CD14-positive monocyte (primary cell): ENCODE data around the gene PI4K2A. TPM values are rescaled to one million over a fixed set of nuclear protein-coding genes. Genes with fewer than 3 reads are reported as not detected.

Source experiments
- DNase-seq, 3 donors: peaks; one replicate each; pipeline ENCODE4 v3.0.0-alpha.2; 2011 to 2022
- H2AFZ ChIP-seq: 2 replicates; pipeline ENCODE4 v1.6.0; 2012; ENCODE audit warnings: mild to moderate bottlenecking, low read depth, low read length, inconsistent platforms; ENCODE audit not compliant: insufficient read depth, poor library complexity, severe bottlenecking
- H3K27ac ChIP-seq, 2 donors: 1 replicate in 1 of 2; 2 replicates in 1 of 2; pipeline ENCODE4 v1.5.1; 2012 to 2013; ENCODE audit warnings: low read length in 2 of 2, control low read depth in 1 of 2, inconsistent platforms in 1 of 2, low read depth in 1 of 2, mild to moderate bottlenecking in 1 of 2
- H3K27me3 ChIP-seq, 2 donors: one replicate each; pipeline versions ENCODE4 v1.6.0 to v1.6.1; 2011 to 2013; ENCODE audit warnings: low read length in 2 of 2; ENCODE audit not compliant: control insufficient read depth in 2 of 2, insufficient read depth in 2 of 2
- H3K36me3 ChIP-seq, 2 donors: replicated peaks in 1 of 2; 1 replicate in 1 of 2; 2 replicates in 1 of 2; pipeline versions ENCODE4 v1.5.1 to v1.6.1; 2012 to 2013; ENCODE audit warnings: low read length in 2 of 2, control low read depth in 1 of 2, inconsistent platforms in 1 of 2, mild to moderate bottlenecking in 1 of 2; ENCODE audit not compliant: insufficient read depth in 2 of 2, control insufficient read depth in 1 of 2
- H3K4me1 ChIP-seq, 2 donors: 1 replicate in 1 of 2; 2 replicates in 1 of 2; pipeline versions ENCODE4 v1.5.1 to v1.6.1; 2012 to 2013; ENCODE audit warnings: low read length in 2 of 2, control low read depth in 1 of 2, inconsistent platforms in 1 of 2, mild to moderate bottlenecking in 1 of 2, moderate library complexity in 1 of 2; ENCODE audit not compliant: insufficient read depth in 2 of 2, control insufficient read depth in 1 of 2
- H3K4me2 ChIP-seq: replicated peaks from 2 replicates; pipeline ENCODE3; 2012; ENCODE audit warnings: low read length, moderate library complexity, mild to moderate bottlenecking; ENCODE audit not compliant: poor library complexity, severe bottlenecking; ENCODE audit errors: extremely low read depth
- H3K4me3 ChIP-seq, 3 experiments: fragments of 200-600 bp in 1 of 3; sonication (generic) in 1 of 3; replicated peaks in 1 of 3; 1 replicate in 2 of 3; 2 replicates in 1 of 3; pipeline ENCODE4 v1.5.1; 2011 to 2013; ENCODE audit warnings: low read length in 3 of 3, mild to moderate bottlenecking in 3 of 3, control low read depth in 2 of 3, low read depth in 2 of 3, inconsistent platforms in 1 of 3, moderate library complexity in 1 of 3
- H3K79me2 ChIP-seq: 2 replicates; pipeline ENCODE4 v1.6.0; 2012; ENCODE audit warnings: mild to moderate bottlenecking, control low read depth, inconsistent platforms, low read length, moderate library complexity; ENCODE audit not compliant: insufficient read depth
- H3K9ac ChIP-seq: 2 replicates; pipeline ENCODE4 v1.6.0; 2017; ENCODE audit warnings: low read length, mild to moderate bottlenecking; ENCODE audit not compliant: insufficient read depth, poor library complexity, severe bottlenecking
- H3K9me3 ChIP-seq, 2 donors: replicated peaks in 1 of 2; 1 replicate in 1 of 2; 2 replicates in 1 of 2; pipeline versions ENCODE4 v1.5.1 to v1.6.1; 2012 to 2013; ENCODE audit warnings: low read length in 2 of 2, control low read depth in 1 of 2; ENCODE audit not compliant: control insufficient read depth in 1 of 2, insufficient read depth in 1 of 2
- H4K20me1 ChIP-seq: 2 replicates; pipeline ENCODE4 v1.6.0; 2012; ENCODE audit warnings: mild to moderate bottlenecking, low read length, control low read depth, moderate library complexity; ENCODE audit not compliant: insufficient read depth
- H3K27ac Mint-ChIP-seq, 7 donors: one replicate each; pipeline ENCODE4 v1.8.0; 2020; ENCODE audit warnings: mild to moderate bottlenecking in 7 of 7, mixed read lengths in 7 of 7, moderate library complexity in 6 of 7, inconsistent platforms in 2 of 7
- H3K27me3 Mint-ChIP-seq, 3 donors: one replicate each; pipeline ENCODE4 v1.8.0; 2021 to 2022; ENCODE audit warnings: low read depth in 3 of 3, mild to moderate bottlenecking in 3 of 3, mixed read lengths in 3 of 3, moderate library complexity in 3 of 3, inconsistent platforms in 1 of 3
- H3K36me3 Mint-ChIP-seq, 2 donors: one replicate each; pipeline ENCODE4 v1.8.0; 2020; ENCODE audit warnings: mixed read lengths in 2 of 2, inconsistent platforms in 1 of 2, mild to moderate bottlenecking in 1 of 2
- H3K4me1 Mint-ChIP-seq: one replicate; pipeline ENCODE4 v1.8.0; 2020; ENCODE audit warnings: mild to moderate bottlenecking, mixed read lengths
- H3K4me3 Mint-ChIP-seq, 2 donors: one replicate each; pipeline ENCODE4 v1.8.0; 2020; ENCODE audit warnings: mild to moderate bottlenecking in 2 of 2, mixed read lengths in 2 of 2, moderate library complexity in 1 of 2
- H3K9me3 Mint-ChIP-seq, 7 donors: one replicate each; pipeline ENCODE4 v1.8.0; 2020 to 2022; ENCODE audit warnings: mixed read lengths in 7 of 7, mild to moderate bottlenecking in 6 of 7, moderate library complexity in 6 of 7, inconsistent platforms in 2 of 7
- CTCF ChIP-seq: fragments of 200-600 bp; IDR thresholded peaks from one replicate; pipeline ENCODE4 v1.8.0; 2022; ENCODE audit warnings: antibody characterized with exemption, mild to moderate bottlenecking
- WGBS: methylation state at CpG from one replicate; pipeline ENCODE4 v1.1.5; 2013; ENCODE audit warnings: missing lambda C conversion rate; ENCODE audit not compliant: insufficient coverage; 5-methylcytosine and 5-hydroxymethylcytosine counted together
- intact Hi-C, 2 donors: fragments of 100-400 bp; cut with micrococcal nuclease; formaldehyde crosslinking; loops; one replicate each; pipeline versions ENCODE4 v1.15.0 to v1.15.1; 2023
- polyA plus RNA-seq, 3 donors: library from polyadenylated mRNA; depleted of rRNA in 1 of 3; unstranded in 2 of 3; stranded (reverse) in 1 of 3; fragments of 300-500 nt in 2 of 3; fragments of >200 nt in 1 of 3; fragmentation: Illumina TruSeq in 2 of 3; gene quantifications; 1 replicate in 2 of 3; 2 replicates in 1 of 3; pipeline ENCODE4 v1.2.3, GENCODE V29; 2012 to 2021

PI4K2A gene
- polyA plus RNA-seq, 3 donors, result 5.8 to 16.4 (median 6.7) TPM

- H3K4me1 Mint-ChIP-seq, result no peaks in the 10 kb centered on the region
- intact Hi-C loops, result no loop called here
- no peak overlapping the region for H3K4me2 ChIP-seq
- H3K9me3 ChIP-seq, result no peaks in the 10 kb centered on the region
- 90% methylated on average over 17 of the region's 21 CpGs for WGBS
- peaks cover 0 to 1% (median 0%) of the 10 kb centered on the region in 7 donors for H3K9me3 Mint-ChIP-seq
- no peak overlapping the region for H3K4me3 ChIP-seq
- no peaks in the 10 kb centered on the region for H3K36me3 ChIP-seq
- H4K20me1 ChIP-seq, result no peaks in the 10 kb centered on the region
- TF ChIP-seq CTCF, result no peak
- H3K9ac ChIP-seq, result no peak overlapping the region
- no peak overlapping the region for H3K27ac Mint-ChIP-seq
- H3K36me3 Mint-ChIP-seq, result no peaks in the 10 kb centered on the region
- no peaks in the 10 kb centered on the region for H3K79me2 ChIP-seq
- no peak for DNase-seq
- no peak overlapping the region for H3K27ac ChIP-seq
- peaks cover 1 to 4% (median 2%) of the 10 kb centered on the region in 3 donors for H3K27me3 Mint-ChIP-seq
- H3K27me3 ChIP-seq, result no peaks in the 10 kb centered on the region
- H2AFZ ChIP-seq, result no peak overlapping the region
- H3K4me1 ChIP-seq, result no peaks in the 10 kb centered on the region
- H3K4me3 Mint-ChIP-seq, result no peak overlapping the region
These were observed 38.9 kb upstream of the PI4K2A start for GRCh38 chr10:97601268-97602215.

DNA sequence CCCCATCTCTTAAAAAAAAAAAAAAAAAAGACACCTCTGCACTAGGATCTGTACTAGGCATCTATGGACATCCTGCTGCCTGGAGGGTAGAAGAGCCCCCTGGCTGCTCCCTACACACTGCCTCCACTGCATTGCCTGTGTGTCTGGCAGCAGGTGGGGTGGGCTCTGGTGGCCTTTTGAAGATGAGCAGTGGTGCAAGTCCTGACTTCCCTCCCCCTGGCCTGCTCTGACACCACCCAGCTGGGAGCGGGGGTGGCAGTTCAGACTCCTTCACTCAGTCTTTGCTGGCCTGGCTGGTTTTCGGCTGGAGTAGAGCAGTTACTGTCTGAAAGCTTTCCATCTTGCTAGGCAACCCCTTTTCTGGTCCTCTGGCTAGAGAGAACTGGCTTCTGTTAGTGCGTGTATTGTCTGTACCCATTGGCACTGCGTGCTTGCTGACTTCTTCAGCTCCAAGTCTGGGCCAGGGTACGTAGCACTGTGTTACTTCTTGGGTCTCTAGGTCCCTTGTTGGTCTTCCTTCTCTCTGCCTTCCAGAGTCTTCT, 33.3 kb upstream of the PI4K2A start:
- no peaks in the 10 kb centered on the region for H4K20me1 ChIP-seq
- intact Hi-C loops, result no loop called here
- DNase-seq, result no peak
- H3K9ac ChIP-seq, result no peak overlapping the region
- Mint-ChIP-seq H3K4me3 (no peak overlapping the region), H3K27ac (no peak overlapping the region), H3K27me3 (peaks cover 2 to 5% (median 3%) of the 10 kb centered on the region in 3 donors), H3K36me3 (no peaks in the 10 kb centered on the region), H3K4me1 (no peaks in the 10 kb centered on the region), H3K9me3 (peaks cover 0 to 1% (median 0%) of the 10 kb centered on the region in 7 donors)
- no peak for TF ChIP-seq CTCF
- no peaks in the 10 kb centered on the region for H3K27me3 ChIP-seq
- 97% methylated on average over 4 of the region's 5 CpGs for WGBS
- no peaks in the 10 kb centered on the region for H3K36me3 ChIP-seq
- no peaks in the 10 kb centered on the region for H3K79me2 ChIP-seq
- no peaks in the 10 kb centered on the region for H3K4me1 ChIP-seq
- no peak overlapping the region for H2AFZ ChIP-seq
- H3K27ac ChIP-seq, result no peak overlapping the region
- no peak overlapping the region for H3K4me3 ChIP-seq
- no peaks in the 10 kb centered on the region for H3K9me3 ChIP-seq
- no peak overlapping the region for H3K4me2 ChIP-seq
